Body of pancreas (tissue), 4 donors: ENCODE measurements around the gene SORCS1. TPM values are rescaled to one million over a fixed set of nuclear protein-coding genes. Genes with fewer than 3 reads are reported as not detected.

Source experiments
- ATAC-seq: fragments of 150-250 bp; one replicate; pipeline ENCODE4 v1.9.1; 2016
- DNase-seq, 4 donors: peaks; one replicate each; pipeline ENCODE4 v3.0.0-alpha.2; 2019
- H3K27ac ChIP-seq, 4 donors: fragments of 200-600 bp; sonication (generic); 1 replicate in 3 of 4; 2 replicates in 1 of 4; pipeline versions ENCODE4 v1.5.1 to v1.6.1; 2016 to 2019; ENCODE audit warnings: mild to moderate bottlenecking in 1 of 4, mixed read lengths in 1 of 4, moderate library complexity in 1 of 4
- H3K27me3 ChIP-seq, 2 donors: fragments of 200-600 bp; sonication (generic); one replicate each; pipeline ENCODE4 v1.6.0; 2016; ENCODE audit warnings: mild to moderate bottlenecking in 1 of 2
- H3K36me3 ChIP-seq, 2 donors: fragments of 200-600 bp; sonication (generic); replicated peaks in 1 of 2; 2 replicates each; pipeline ENCODE4 v1.5.1; 2016; ENCODE audit warnings: low read depth in 2 of 2; ENCODE audit not compliant: insufficient read depth in 1 of 2
- H3K4me1 ChIP-seq: fragments of 200-600 bp; sonication (generic); one replicate; pipeline ENCODE4 v1.6.0; 2016
- H3K4me3 ChIP-seq, 2 donors: fragments of 200-600 bp; sonication (generic); 1 replicate in 1 of 2; 2 replicates in 1 of 2; pipeline ENCODE4 v1.5.1; 2016 to 2019
- H3K9me3 ChIP-seq, 3 donors: fragments of 200-600 bp; sonication (generic); 1 replicate in 2 of 3; 2 replicates in 1 of 3; pipeline ENCODE4 v1.5.1; 2016
- POLR2A ChIP-seq, 3 donors: fragments of 450-650 bp; IDR thresholded peaks; one replicate each; pipeline ENCODE4 v1.6.1; 2016; ENCODE audit warnings: antibody characterized with exemption in 3 of 3, mild to moderate bottlenecking in 2 of 3
- WGBS, 2 donors: methylation state at CpG; one replicate each; pipeline ENCODE4 v1.1.5; 2017; 5-methylcytosine and 5-hydroxymethylcytosine counted together
- intact Hi-C: fragments of 100-400 bp; cut with DNase I; formaldehyde crosslinking; loops from one replicate; pipeline ENCODE4 v1.15.1; 2023
- total RNA-seq, 2 donors: library from RNA; depleted of rRNA; stranded (reverse); fragments of >200 nt; gene quantifications; one replicate each; pipeline ENCODE4 v1.1.0, GENCODE V29; 2016
- TF ChIP-seq, protein P1 (sequence below), 7 experiments: fragments of 450-650 bp in 4 of 7; fragments of 200-600 bp in 3 of 7; sonication (generic) in 3 of 7; IDR thresholded peaks; one replicate each; pipeline ENCODE4 v1.5.1; 2016 to 2019; ENCODE audit warnings: antibody characterized with exemption in 7 of 7

SORCS1 gene
- total RNA-seq, 2 donors from 2014 or later = 1.3 to 6.0 TPM

DNA sequence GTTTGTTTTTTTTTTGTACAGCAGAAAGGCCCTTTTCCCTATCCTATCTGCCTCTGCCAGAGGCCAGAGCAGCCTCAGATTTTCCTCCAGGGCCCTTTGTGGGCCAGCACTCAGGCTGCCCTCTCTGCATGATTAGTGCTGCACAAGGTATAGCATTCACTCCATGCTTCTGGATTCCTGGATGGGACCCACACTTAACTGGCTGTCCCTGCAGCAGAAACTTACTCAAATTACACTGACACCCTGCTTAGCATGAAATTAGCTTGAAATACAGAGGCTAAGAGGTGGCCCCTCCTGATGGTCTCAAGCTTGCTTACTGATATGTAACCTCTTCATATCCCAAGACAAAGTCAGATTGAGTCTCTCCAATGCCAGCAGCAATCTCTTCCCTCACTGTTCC lies 239.3 kb downstream of the SORCS1 start:
- DNase-seq (no peak), ATAC-seq (no peak)
- Histone ChIP-seq H3K27ac (no peak overlapping the region), H3K9me3 (no peaks in the 10 kb centered on the region), H3K27me3 (no peaks in the 10 kb centered on the region), H3K36me3 (no peaks in the 10 kb centered on the region), H3K4me3 (no peak overlapping the region), H3K4me1 (no peaks in the 10 kb centered on the region)
- TF ChIP-seq, protein P1, sequence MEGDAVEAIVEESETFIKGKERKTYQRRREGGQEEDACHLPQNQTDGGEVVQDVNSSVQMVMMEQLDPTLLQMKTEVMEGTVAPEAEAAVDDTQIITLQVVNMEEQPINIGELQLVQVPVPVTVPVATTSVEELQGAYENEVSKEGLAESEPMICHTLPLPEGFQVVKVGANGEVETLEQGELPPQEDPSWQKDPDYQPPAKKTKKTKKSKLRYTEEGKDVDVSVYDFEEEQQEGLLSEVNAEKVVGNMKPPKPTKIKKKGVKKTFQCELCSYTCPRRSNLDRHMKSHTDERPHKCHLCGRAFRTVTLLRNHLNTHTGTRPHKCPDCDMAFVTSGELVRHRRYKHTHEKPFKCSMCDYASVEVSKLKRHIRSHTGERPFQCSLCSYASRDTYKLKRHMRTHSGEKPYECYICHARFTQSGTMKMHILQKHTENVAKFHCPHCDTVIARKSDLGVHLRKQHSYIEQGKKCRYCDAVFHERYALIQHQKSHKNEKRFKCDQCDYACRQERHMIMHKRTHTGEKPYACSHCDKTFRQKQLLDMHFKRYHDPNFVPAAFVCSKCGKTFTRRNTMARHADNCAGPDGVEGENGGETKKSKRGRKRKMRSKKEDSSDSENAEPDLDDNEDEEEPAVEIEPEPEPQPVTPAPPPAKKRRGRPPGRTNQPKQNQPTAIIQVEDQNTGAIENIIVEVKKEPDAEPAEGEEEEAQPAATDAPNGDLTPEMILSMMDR (IDR thresholded peaks at IDR 0.05) = no peak
- TF ChIP-seq POLR2A (IDR thresholded peaks at IDR 0.05) = no peak
- intact Hi-C loops = no loop called here

DNA sequence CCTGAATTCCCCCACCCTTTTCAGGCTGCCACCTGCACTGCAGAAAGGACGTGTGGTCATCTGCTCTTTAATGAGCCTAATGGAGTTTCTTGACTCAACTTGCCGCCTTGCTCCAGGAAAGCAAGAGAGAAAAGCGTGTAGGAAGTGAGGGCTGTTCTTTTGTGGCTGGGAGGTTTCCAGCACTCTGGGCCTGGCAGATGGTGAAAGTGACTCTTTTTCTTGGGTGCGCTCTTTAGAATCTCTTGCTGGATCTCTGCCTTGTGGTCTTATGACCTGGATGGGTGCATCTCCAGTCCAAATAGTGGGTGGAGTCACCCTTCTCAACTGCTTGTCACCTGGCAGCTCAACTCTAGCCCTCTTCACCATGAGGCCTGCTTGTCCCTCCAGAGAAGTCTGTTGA lies 244.0 kb downstream of the SORCS1 start:
- H3K36me3 ChIP-seq = no peaks in the 10 kb centered on the region
- H3K4me3 ChIP-seq = no peak overlapping the region
- 74 to 81% methylated on average over 4 of the region's 4 CpGs for WGBS, 2 donors
- DNase-seq = no peak
- intact Hi-C loops = no loop called here
- H3K9me3 ChIP-seq = no peaks in the 10 kb centered on the region
- H3K4me1 ChIP-seq = no peaks in the 10 kb centered on the region
- no peak overlapping the region for H3K27ac ChIP-seq
- no peaks in the 10 kb centered on the region for H3K27me3 ChIP-seq
- TF ChIP-seq, protein P1 (IDR thresholded peaks at IDR 0.05) = no peak
- TF ChIP-seq POLR2A (IDR thresholded peaks at IDR 0.05) = no peak
- ATAC-seq = no peak

DNA sequence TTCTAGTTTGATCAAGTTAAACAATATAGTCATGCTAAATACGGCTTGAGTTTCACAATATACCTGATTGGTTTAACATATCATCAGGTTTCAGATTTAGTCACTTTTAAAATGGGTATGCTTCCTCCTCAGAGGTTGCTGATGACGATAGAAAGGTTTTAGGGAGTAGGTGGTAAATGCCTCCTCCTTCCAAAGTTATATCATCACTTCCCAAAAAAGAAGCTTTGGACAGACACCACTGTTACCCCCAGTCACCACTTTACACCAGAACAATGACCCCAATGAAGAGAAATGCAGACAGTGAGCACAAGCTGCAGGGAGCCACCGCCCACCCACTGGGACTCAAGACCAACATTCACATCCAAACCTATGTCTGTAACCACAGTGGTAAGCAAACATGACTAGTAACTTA lies 244.6 kb downstream of the SORCS1 start:
- no peaks in the 10 kb centered on the region for H3K27me3 ChIP-seq
- no peak for TF ChIP-seq POLR2A (IDR thresholded peaks at IDR 0.05)
- TF ChIP-seq, protein P1 (IDR thresholded peaks at IDR 0.05) = no peak
- 49 to 55% methylated on average over 3 of the region's 3 CpGs for WGBS, 2 donors
- ATAC-seq (no peak), DNase-seq (no peak)
- no peaks in the 10 kb centered on the region for H3K4me1 ChIP-seq
- intact Hi-C loops = no loop called here
- H3K9me3 ChIP-seq = no peaks in the 10 kb centered on the region
- H3K4me3 ChIP-seq = no peak overlapping the region
- H3K36me3 ChIP-seq = no peaks in the 10 kb centered on the region
- H3K27ac ChIP-seq = no peak overlapping the region

DNA sequence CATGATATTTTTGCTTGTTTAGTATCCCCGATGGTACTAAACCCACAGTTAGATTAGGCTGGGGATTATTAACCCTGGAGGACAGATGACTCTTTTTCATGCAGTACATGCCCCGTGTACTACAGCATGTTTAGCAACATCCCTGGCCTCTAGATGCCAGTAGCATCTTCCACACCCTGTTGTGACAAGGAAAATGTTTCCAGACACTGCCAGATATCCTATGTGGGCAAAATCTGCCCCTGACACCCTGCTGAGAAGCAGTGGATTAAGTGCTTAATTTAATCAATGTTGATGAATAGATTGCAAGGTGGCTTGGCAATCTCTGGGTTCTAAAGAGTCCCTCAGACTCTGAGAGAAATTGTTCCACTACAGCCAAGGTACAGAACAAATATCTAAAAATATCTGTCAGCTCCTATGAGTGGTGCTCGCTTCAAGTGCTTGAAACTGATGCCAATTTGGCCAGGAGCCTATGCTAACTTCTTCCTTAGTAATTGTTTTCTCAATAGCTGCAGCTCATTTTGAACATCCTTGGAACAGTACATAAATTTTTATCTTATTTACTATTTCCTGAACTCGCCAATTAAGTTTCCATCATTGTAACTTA lies 247.0 kb downstream of the SORCS1 start:
- no peak for ATAC-seq
- Histone ChIP-seq H3K4me1 (no peaks in the 10 kb centered on the region), H3K27me3 (no peaks in the 10 kb centered on the region), H3K4me3 (no peak overlapping the region), H3K36me3 (no peaks in the 10 kb centered on the region), H3K27ac (no peak overlapping the region), H3K9me3 (no peaks in the 10 kb centered on the region)
- WGBS, 2 donors = 16 to 19% methylated on average over 4 of the region's 4 CpGs
- DNase-seq = peak in 3 of 4 donors; percentile 23 to 43 (median 25)
- intact Hi-C loops = no loop called here
- no peak for TF ChIP-seq POLR2A (IDR thresholded peaks at IDR 0.05)
- TF ChIP-seq, protein P1 (IDR thresholded peaks at IDR 0.05) = no peak

DNA sequence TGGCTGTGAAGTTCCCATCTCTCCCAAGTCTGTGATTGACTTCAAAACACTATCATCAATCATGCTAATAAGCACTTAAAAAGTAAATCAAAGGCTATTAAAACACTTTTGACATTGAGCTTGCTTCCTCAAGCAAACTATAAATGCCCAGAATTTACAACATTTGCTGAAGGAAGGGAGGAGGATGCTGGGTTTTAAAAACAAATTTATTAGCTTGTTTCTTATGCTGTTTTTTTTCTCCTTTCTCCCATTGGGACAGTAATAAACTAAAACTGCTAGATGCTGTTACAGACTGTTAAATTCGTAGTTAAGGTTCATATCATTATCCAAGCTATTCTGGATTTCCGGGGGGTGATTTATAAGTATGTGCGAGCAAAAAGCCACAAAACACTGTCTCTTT lies 250.5 kb downstream of the SORCS1 start:
- no peak overlapping the region for H3K27ac ChIP-seq
- DNase-seq = no peak
- H3K9me3 ChIP-seq = no peaks in the 10 kb centered on the region
- H3K27me3 ChIP-seq = no peaks in the 10 kb centered on the region
- intact Hi-C loops = no loop called here
- no peak overlapping the region for H3K4me3 ChIP-seq
- TF ChIP-seq, protein P1 (IDR thresholded peaks at IDR 0.05) = no peak
- TF ChIP-seq POLR2A (IDR thresholded peaks at IDR 0.05) = no peak
- H3K36me3 ChIP-seq = no peaks in the 10 kb centered on the region
- no peak for ATAC-seq
- WGBS, 2 donors = 50 to 69% methylated on average over 3 of the region's 3 CpGs
- H3K4me1 ChIP-seq = no peaks in the 10 kb centered on the region
